Lung (tissue), 4 donors: ENCODE results near the gene CFAP221. TPM values are rescaled to one million over a fixed set of nuclear protein-coding genes. Genes with fewer than 3 reads are reported as not detected.

ENCODE experiments used
- polyA plus RNA-seq, 2 donors: library from polyadenylated mRNA; stranded (reverse); fragments of 200-250 nt; gene quantifications; one replicate each; pipeline ENCODE4 v1.2.1, GENCODE V29; 2013
- total RNA-seq, 2 donors: library from RNA; depleted of rRNA in 1 of 2; stranded (reverse); fragments of >200 nt in 1 of 2; gene quantifications; one replicate each; pipeline ENCODE4 v1.2.1, GENCODE V29; 2014 to 2021
- donor health status: Bipolar disorder and iron deficiency.
- donor health status: healthy.
- donor health status: DM: yes; HTN: yes; CAD: no.

The CFAP221 gene
- total and polyA plus RNA-seq, 4 donors: 8.6 to 63.5 (median 29.3) TPM

Other genes with a start within 250 kb of the CFAP221 start
- gene C2orf76, start 177.6 kb upstream of the CFAP221 start, total RNA-seq: 10 to 100 TPM in 1 of 2 donors, 1 to 10 TPM in 1; 9.1 to 19.5 TPM
- gene C2orf76, start 177.6 kb upstream of the CFAP221 start, polyA plus RNA-seq: 10 to 100 TPM; 15.0 to 24.6 TPM
- 100 to 1,000 TPM; 129 to 179 TPM for gene DBI, start 177.5 kb upstream of the CFAP221 start, total RNA-seq
- gene DBI, start 177.5 kb upstream of the CFAP221 start, polyA plus RNA-seq: 100 to 1,000 TPM; 509 to 633 TPM
- 10 to 100 TPM; 11.5 to 14.3 TPM for gene TMEM37, start 112.6 kb upstream of the CFAP221 start, total RNA-seq
- gene TMEM37, start 112.6 kb upstream of the CFAP221 start, polyA plus RNA-seq: 10 to 100 TPM in 1 of 2 donors, 1 to 10 TPM in 1; 9.9 to 12.7 TPM
- gene SCTR, start 20.0 kb upstream of the CFAP221 start, total RNA-seq: 10 to 100 TPM; 22.3 to 42.7 TPM
- 10 to 100 TPM in 1 of 2 donors, 1 to 10 TPM in 1; 4.6 to 33.8 TPM for gene SCTR, start 20.0 kb upstream of the CFAP221 start, polyA plus RNA-seq
- gene TMEM177, start 134.8 kb downstream of the CFAP221 start, total RNA-seq: 1 to 10 TPM; 6.0 to 9.0 TPM
- gene TMEM177, start 134.8 kb downstream of the CFAP221 start, polyA plus RNA-seq: 1 to 10 TPM; 7.4 to 9.0 TPM
- 10 to 100 TPM; 48.8 to 70.7 TPM for gene PTPN4, start 215.5 kb downstream of the CFAP221 start, total RNA-seq
- gene PTPN4, start 215.5 kb downstream of the CFAP221 start, polyA plus RNA-seq: 1 to 10 TPM; 4.2 to 5.3 TPM